K562 (cell line): ENCODE results near the gene INSM1. TPM values are rescaled to one million over a fixed set of nuclear protein-coding genes. Genes with fewer than 3 reads are reported as not detected.

Source experiments
- ATAC-seq: fragments of 200-7000 bp; cut with Tn5 transposase; 3 replicates; pipeline ENCODE4 v1.9.1; 2020; ENCODE audit warnings: moderate library complexity
- BruUV-seq: library from RNA; stranded (reverse); fragments of 400-500 nt; replicated peaks from 2 replicates; lab custom pipeline; 2021; lab: Mats Ljungman, UMichigan
- CTCF ChIA-PET: fragments of 300-600 bp; formaldehyde crosslinking; extraction: SDS; loops from one replicate; lab custom pipeline; 2021; ENCODE audit warnings: low intra/inter-chr PET ratio; lab: Yijun Ruan, JAX
- POLR2A ChIA-PET: fragments of 300-600, 350-650 bp; sonication (Branson Sonifier 250); formaldehyde crosslinking; extraction: SDS; loops from one replicate; lab custom pipeline; 2021; ENCODE audit warnings: antibody characterized with exemption, inconsistent platforms; lab: Yijun Ruan, JAX
- DNase-seq, 4 experiments: peaks; one replicate each; pipeline versions ENCODE4 v3.0.0 to v3.0.0-alpha.2; 2011 to 2018; ENCODE audit warnings: low spot score in 3 of 4, mixed read lengths in 3 of 4; ENCODE audit errors: extremely low read depth in 1 of 4
- FAIRE-seq: peaks from 2 replicates; lab custom pipeline; 2011; peaks lifted over from hg19 to GRCh38; lab: Jason Lieb, UNC
- H2AFZ ChIP-seq: 2 replicates; pipeline ENCODE4 v1.6.0; 2011; ENCODE audit warnings: low read depth, low read length, control low read depth, inconsistent platforms
- H3K27ac ChIP-seq: fragments of 200-600 bp; 3 replicates; pipeline ENCODE4 v1.8.0; 2011; ENCODE audit warnings: low read depth, mild to moderate bottlenecking, control low read depth, inconsistent platforms, low read length, moderate library complexity, mixed read lengths; ENCODE audit errors: extremely low read depth
- H3K27me3 ChIP-seq, 2 experiments: fragments of 300-600 bp in 1 of 2; 2 replicates in 1 of 2; 3 replicates in 1 of 2; pipeline versions ENCODE4 v1.6.0 to v1.8.0; 2011; ENCODE audit warnings: inconsistent platforms in 2 of 2, low read length in 2 of 2, mild to moderate bottlenecking in 1 of 2, mixed read lengths in 1 of 2, moderate library complexity in 1 of 2; ENCODE audit not compliant: control insufficient read depth in 2 of 2, insufficient read depth in 2 of 2
- H3K36me3 ChIP-seq: fragments of 300-600 bp; 3 replicates; pipeline ENCODE4 v1.8.0; 2011; ENCODE audit warnings: mild to moderate bottlenecking, low read length, inconsistent platforms; ENCODE audit not compliant: control insufficient read depth, insufficient read depth
- H3K4me1 ChIP-seq, 2 experiments: fragments of 200-600 bp in 1 of 2; replicated peaks in 1 of 2; 2 replicates in 1 of 2; 3 replicates in 1 of 2; pipeline versions ENCODE4 v1.5.1 to v1.8.0; 2011; ENCODE audit warnings: inconsistent platforms in 2 of 2, low read length in 2 of 2, mild to moderate bottlenecking in 1 of 2, mixed read lengths in 1 of 2, moderate library complexity in 1 of 2; ENCODE audit not compliant: control insufficient read depth in 2 of 2, insufficient read depth in 2 of 2
- H3K4me2 ChIP-seq: 2 replicates; pipeline ENCODE4 v1.6.1; 2011; ENCODE audit warnings: low read length, control low read depth, inconsistent platforms, mixed read lengths; ENCODE audit not compliant: insufficient read depth
- H3K4me3 ChIP-seq: fragments of 200-600 bp; sonication (generic), shearing (Covaris generic); 2 replicates; pipeline ENCODE4 v1.5.1; 2016; ENCODE audit warnings: control low read depth, inconsistent platforms
- H3K79me2 ChIP-seq: fragments of 200-600 bp; 3 replicates; pipeline ENCODE4 v1.8.0; 2011; ENCODE audit warnings: low read length, inconsistent platforms; ENCODE audit not compliant: control insufficient read depth, insufficient read depth
- H3K9ac ChIP-seq, 2 experiments: 2 replicates each; pipeline versions ENCODE4 v1.6.0 to v1.6.1; 2011; ENCODE audit warnings: low read depth in 2 of 2, low read length in 2 of 2, control low read depth in 1 of 2, inconsistent platforms in 1 of 2, mild to moderate bottlenecking in 1 of 2, mixed read lengths in 1 of 2; ENCODE audit not compliant: insufficient read depth in 1 of 2
- H3K9me1 ChIP-seq: one replicate; pipeline ENCODE4 v1.6.0; 2011; ENCODE audit warnings: inconsistent platforms, mild to moderate bottlenecking, low read length, moderate library complexity; ENCODE audit not compliant: control insufficient read depth, insufficient read depth
- H3K9me3 ChIP-seq: replicated peaks from 2 replicates; pipeline ENCODE4 v1.5.1; 2011; ENCODE audit warnings: low read depth, low read length, inconsistent platforms; ENCODE audit not compliant: control insufficient read depth, insufficient read depth
- H4K20me1 ChIP-seq: replicated peaks from 2 replicates; pipeline ENCODE4 v1.6.1; 2011; ENCODE audit warnings: low read length, inconsistent platforms, mixed read lengths; ENCODE audit not compliant: control insufficient read depth, insufficient read depth
- BDP1 ChIP-seq: IDR thresholded peaks from 3 replicates; pipeline ENCODE4 v1.6.1; 2011; ENCODE audit not compliant: insufficient read length, insufficient read depth
- CTBP1 ChIP-seq: fragments of 450-650 bp; IDR thresholded peaks from 2 replicates; pipeline ENCODE4 v1.6.1; 2016; ENCODE audit warnings: borderline replicate concordance
- NR2C1 ChIP-seq, 2 experiments: fragments of 450-650 bp; IDR thresholded peaks; 2 replicates each; pipeline ENCODE4 v1.6.1; 2017; ENCODE audit warnings: mild to moderate bottlenecking in 2 of 2, antibody characterized with exemption in 1 of 2, inconsistent platforms in 1 of 2, missing compliant biosample characterization in 1 of 2, missing genetic modification characterization in 1 of 2
- SREBF2 ChIP-seq: sonication (generic); formaldehyde crosslinking; IDR thresholded peaks from 2 replicates; pipeline ENCODE4 v1.4.0; 2020; ENCODE audit warnings: mild to moderate bottlenecking, missing genetic modification reagents
- SRSF9 ChIP-seq: fragments of 200-400 bp; formaldehyde crosslinking; IDR thresholded peaks from 2 replicates; pipeline ENCODE4 v1.6.1; 2017; ENCODE audit warnings: low read depth, low read length, borderline replicate concordance
- ZNF57 ChIP-seq: fragments of 450-650 bp; formaldehyde crosslinking; IDR thresholded peaks from 2 replicates; pipeline ENCODE4 v1.4.0; 2020; ENCODE audit warnings: mild to moderate bottlenecking, moderate library complexity
- WGBS: fragments of 100-300 bp; shearing (Covaris generic); methylation state at CpG from one replicate; pipeline ENCODE4 v1.1.6; 2016; ENCODE audit warnings: low coverage, mixed read lengths; ENCODE audit not compliant: insufficient coverage; ENCODE audit errors: missing lambda C conversion rate; 5-methylcytosine and 5-hydroxymethylcytosine counted together
- in situ Hi-C: fragments of 300-500 bp; cut with MboI; formaldehyde crosslinking; loops from 4 replicates; pipeline ENCODE4 v1.15.0; 2018; ENCODE audit warnings: inconsistent platforms, mixed read lengths
- intact Hi-C: fragments of 100-400 bp; cut with micrococcal nuclease; formaldehyde crosslinking; loops from 2 replicates; pipeline ENCODE4 v1.14.2; 2022
- polyA plus RNA-seq, 8 experiments: library from polyadenylated mRNA; depleted of rRNA in 4 of 8; stranded (reverse) in 5 of 8; unstranded in 3 of 8; fragments of >200 nt; fragmentation: Nextera tagmentation in 2 of 8; fragmentation: Illumina TruSeq in 1 of 8; extraction: Ambion mirVana in 2 of 8; extraction: Trizol in 1 of 8; gene quantifications; 2 replicates each; pipeline versions ENCODE4 v1.2.1 to v1.2.3, GENCODE V29; 2011 to 2014; ENCODE audit warnings: inconsistent platforms in 1 of 8, missing spikeins in 1 of 8
- total RNA-seq, 7 experiments: library from RNA; depleted of rRNA in 6 of 7; stranded (reverse); fragments of >200 nt in 6 of 7; fragmentation: Illumina TruSeq in 2 of 7; extraction: Trizol in 2 of 7; gene quantifications; 2 replicates each; pipeline versions ENCODE4 v1.2.1 to v1.2.3, GENCODE V29; 2011 to 2021; ENCODE audit warnings: low replicate concordance in 1 of 7
- TF ChIP-seq, protein P1 (sequence below): fragments of 450-650 bp; IDR thresholded peaks from 2 replicates; pipeline ENCODE4 v1.6.1; 2017; ENCODE audit warnings: antibody characterized with exemption, mild to moderate bottlenecking
- TF ChIP-seq, protein P2 (sequence below): fragments of 450-650 bp; formaldehyde crosslinking; IDR thresholded peaks from 2 replicates; pipeline ENCODE4 v1.4.0; 2020; ENCODE audit warnings: mild to moderate bottlenecking
- TF ChIP-seq, protein P3 (sequence below): fragments of 250-450 bp; sonication (Bioruptor Pico); IDR thresholded peaks from 2 replicates; pipeline ENCODE4 v1.5.0; 2021

Gene INSM1
- total and polyA plus RNA-seq, 9 of the 15 experiments (the other 6 are each of a cell fraction or from before 2014, with no cell fraction given): not detected

DNA sequence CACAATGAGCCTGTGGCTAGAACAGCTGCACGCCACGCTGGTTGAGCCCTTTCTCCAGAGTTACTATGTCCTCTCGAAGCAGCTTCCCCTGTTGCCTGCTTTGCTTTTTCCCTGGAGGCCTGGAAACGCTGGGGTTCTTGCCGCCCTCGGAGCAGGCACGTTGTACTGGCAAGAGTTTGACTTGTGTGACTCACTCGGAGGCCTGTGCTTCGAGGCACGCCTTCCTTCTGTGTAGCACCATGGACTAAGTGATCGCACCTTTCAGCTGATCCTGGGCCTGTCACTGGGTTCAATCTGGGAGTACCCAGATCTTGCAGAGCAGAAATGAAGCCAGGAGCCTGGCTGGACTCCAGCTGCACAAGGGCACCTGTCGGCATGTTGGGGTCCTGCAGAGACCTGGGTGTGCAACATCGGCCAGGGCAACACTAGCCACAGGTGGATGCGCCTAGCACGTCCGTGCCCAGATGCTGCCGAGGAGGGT, 5.2 kb downstream of the INSM1 start:
- no peak overlapping the region for H3K9ac ChIP-seq
- intact Hi-C loops (no loop called here), in situ Hi-C loops (no loop called here)
- H3K27me3 ChIP-seq: peaks cover 0 to 9% of the 10 kb centered on the region in 2 experiments; a peak in 1 of 5 replicates
- BruUV-seq: no TSS peak
- H3K79me2 ChIP-seq: no peaks in the 10 kb centered on the region
- WGBS: under 1% methylated on average over 12 of the region's 17 CpGs
- TF ChIP-seq, protein P1, sequence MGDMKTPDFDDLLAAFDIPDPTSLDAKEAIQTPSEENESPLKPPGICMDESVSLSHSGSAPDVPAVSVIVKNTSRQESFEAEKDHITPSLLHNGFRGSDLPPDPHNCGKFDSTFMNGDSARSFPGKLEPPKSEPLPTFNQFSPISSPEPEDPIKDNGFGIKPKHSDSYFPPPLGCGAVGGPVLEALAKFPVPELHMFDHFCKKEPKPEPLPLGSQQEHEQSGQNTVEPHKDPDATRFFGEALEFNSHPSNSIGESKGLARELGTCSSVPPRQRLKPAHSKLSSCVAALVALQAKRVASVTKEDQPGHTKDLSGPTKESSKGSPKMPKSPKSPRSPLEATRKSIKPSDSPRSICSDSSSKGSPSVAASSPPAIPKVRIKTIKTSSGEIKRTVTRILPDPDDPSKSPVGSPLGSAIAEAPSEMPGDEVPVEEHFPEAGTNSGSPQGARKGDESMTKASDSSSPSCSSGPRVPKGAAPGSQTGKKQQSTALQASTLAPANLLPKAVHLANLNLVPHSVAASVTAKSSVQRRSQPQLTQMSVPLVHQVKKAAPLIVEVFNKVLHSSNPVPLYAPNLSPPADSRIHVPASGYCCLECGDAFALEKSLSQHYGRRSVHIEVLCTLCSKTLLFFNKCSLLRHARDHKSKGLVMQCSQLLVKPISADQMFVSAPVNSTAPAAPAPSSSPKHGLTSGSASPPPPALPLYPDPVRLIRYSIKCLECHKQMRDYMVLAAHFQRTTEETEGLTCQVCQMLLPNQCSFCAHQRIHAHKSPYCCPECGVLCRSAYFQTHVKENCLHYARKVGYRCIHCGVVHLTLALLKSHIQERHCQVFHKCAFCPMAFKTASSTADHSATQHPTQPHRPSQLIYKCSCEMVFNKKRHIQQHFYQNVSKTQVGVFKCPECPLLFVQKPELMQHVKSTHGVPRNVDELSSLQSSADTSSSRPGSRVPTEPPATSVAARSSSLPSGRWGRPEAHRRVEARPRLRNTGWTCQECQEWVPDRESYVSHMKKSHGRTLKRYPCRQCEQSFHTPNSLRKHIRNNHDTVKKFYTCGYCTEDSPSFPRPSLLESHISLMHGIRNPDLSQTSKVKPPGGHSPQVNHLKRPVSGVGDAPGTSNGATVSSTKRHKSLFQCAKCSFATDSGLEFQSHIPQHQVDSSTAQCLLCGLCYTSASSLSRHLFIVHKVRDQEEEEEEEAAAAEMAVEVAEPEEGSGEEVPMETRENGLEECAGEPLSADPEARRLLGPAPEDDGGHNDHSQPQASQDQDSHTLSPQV: no peak
- TF ChIP-seq SREBF2 (CRISPR knock-in tag) (no peak), NR2C1 (IDR thresholded peaks at IDR 0.05) (no peak), NR2C1 (tag; IDR thresholded peaks at IDR 0.05) (no peak), CTBP1 (no peak), ZNF57 (CRISPR knock-in tag) (no peak), SRSF9 (no peak), BDP1 (no peak)
- TF ChIP-seq, protein P2, sequence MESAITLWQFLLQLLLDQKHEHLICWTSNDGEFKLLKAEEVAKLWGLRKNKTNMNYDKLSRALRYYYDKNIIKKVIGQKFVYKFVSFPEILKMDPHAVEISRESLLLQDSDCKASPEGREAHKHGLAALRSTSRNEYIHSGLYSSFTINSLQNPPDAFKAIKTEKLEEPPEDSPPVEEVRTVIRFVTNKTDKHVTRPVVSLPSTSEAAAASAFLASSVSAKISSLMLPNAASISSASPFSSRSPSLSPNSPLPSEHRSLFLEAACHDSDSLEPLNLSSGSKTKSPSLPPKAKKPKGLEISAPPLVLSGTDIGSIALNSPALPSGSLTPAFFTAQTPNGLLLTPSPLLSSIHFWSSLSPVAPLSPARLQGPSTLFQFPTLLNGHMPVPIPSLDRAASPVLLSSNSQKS (CRISPR knock-in tag): no peak
- TF ChIP-seq, protein P3, sequence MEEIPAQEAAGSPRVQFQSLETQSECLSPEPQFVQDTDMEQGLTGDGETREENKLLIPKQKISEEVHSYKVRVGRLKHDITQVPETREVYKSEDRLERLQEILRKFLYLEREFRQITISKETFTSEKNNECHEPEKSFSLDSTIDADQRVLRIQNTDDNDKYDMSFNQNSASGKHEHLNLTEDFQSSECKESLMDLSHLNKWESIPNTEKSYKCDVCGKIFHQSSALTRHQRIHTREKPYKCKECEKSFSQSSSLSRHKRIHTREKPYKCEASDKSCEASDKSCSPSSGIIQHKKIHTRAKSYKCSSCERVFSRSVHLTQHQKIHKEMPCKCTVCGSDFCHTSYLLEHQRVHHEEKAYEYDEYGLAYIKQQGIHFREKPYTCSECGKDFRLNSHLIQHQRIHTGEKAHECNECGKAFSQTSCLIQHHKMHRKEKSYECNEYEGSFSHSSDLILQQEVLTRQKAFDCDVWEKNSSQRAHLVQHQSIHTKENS (CRISPR knock-in tag): no peak
- H3K36me3 ChIP-seq: no peaks in the 10 kb centered on the region
- no peak overlapping the region for H3K4me3 ChIP-seq
- ChIA-PET CTCF (interaction anchor here (0.6 kb wide), 1 partner anchor 427 kb away, joined by 6 read pairs; no protein-coding TSS in a partner anchor), POLR2A (no interaction called here)
- no peak overlapping the region for H3K27ac ChIP-seq
- H3K4me2 ChIP-seq: no peak overlapping the region
- FAIRE-seq: no peak
- no peaks in the 10 kb centered on the region for H3K9me1 ChIP-seq
- no peaks in the 10 kb centered on the region for H3K4me1 ChIP-seq
- ATAC-seq: no peak
- H3K9me3 ChIP-seq: no peaks in the 10 kb centered on the region
- H2AFZ ChIP-seq: no peak overlapping the region
- H4K20me1 ChIP-seq: no peaks in the 10 kb centered on the region
- no peak for DNase-seq
